Measurements from ENCODE around the gene ZNF621. TPM values are rescaled to one million over a fixed set of nuclear protein-coding genes. Genes with fewer than 3 reads are reported as not detected.

ZNF621 gene
- total and polyA plus RNA-seq, 9 of the 15 experiments (the other 6 are each of a cell fraction or from before 2014, with no cell fraction given): 4.7 to 28.9 (median 20.6) TPM

DNA sequence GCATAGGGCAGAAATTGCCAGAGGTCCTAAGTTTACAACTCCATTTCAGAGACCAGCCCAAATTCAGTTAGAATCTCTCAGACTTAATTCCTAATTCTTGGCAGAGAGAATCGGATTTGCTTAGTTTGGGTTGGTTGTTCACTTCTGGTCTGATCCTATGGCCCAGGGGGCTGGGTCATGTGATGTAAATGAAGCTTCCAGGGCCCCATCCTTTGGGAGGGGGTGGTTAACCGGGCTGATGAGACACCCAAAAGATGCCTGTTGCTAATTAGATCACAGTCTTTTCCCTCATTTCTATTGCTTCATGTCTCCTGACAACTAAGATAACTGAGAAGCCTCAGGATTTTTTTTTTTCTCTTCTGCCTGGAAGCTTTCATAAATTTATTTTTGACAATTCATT is 30.1 kb upstream of the ZNF621 start:
- BruUV-seq (replicated peaks): no TSS peak
- Histone ChIP-seq H3K27me3 (ENCODE audit: control insufficient read depth in 2 of 2, insufficient read depth in 2 of 2, low read length in 2 of 2) (0 out of 5 replicates have a peak, but pooled peaks cover 0 to 3% of the 10 kb centered on the region in 2 experiments), H3K36me3 (ENCODE audit: control insufficient read depth, insufficient read depth, low read length) (no peaks in the 10 kb centered on the region), H3K9ac (ENCODE audit: insufficient read depth in 1 of 2, low read depth in 2 of 2, low read length in 2 of 2) (no peak overlapping the region), H4K20me1 (replicated peaks; ENCODE audit: control insufficient read depth, insufficient read depth, low read length) (no peaks in the 10 kb centered on the region), H3K4me3 (no peak overlapping the region), H3K4me1 (replicated peaks in 1 of 2; ENCODE audit: control insufficient read depth in 2 of 2, insufficient read depth in 2 of 2, low read length in 2 of 2) (no peaks in the 10 kb centered on the region), H3K27ac (ENCODE audit: extremely low read depth, low read depth, low read length) (no peak overlapping the region), H3K79me2 (ENCODE audit: control insufficient read depth, insufficient read depth, low read length) (no peaks in the 10 kb centered on the region), H3K4me2 (ENCODE audit: insufficient read depth, low read length) (no peak overlapping the region), H3K9me1 (ENCODE audit: control insufficient read depth, insufficient read depth, low read length) (no peaks in the 10 kb centered on the region), H2AFZ (ENCODE audit: low read depth, low read length) (no peak overlapping the region), H3K9me3 (replicated peaks; ENCODE audit: control insufficient read depth, insufficient read depth, low read depth, low read length) (no peaks in the 10 kb centered on the region)
- in situ Hi-C loops (cut with MboI): no loop called here
- ChIA-PET POLR2A (interaction anchor here (0.6 to 2.9 kb wide), 8 partner anchors 11 to 48 kb away, joined by 3 to 19 read pairs (median 6); partner anchors contain the start of genes ZNF619, ZNF620 and ZNF621), CTCF (ENCODE audit: low intra/inter-chr PET ratio) (interaction anchor here (0.6 kb wide), 1 partner anchor 601 kb away, joined by 3 read pairs; no protein-coding TSS in a partner anchor)
- ATAC-seq (no peak), DNase-seq (ENCODE audit: extremely low read depth in 1 of 4, low spot score in 3 of 4) (no peak), FAIRE-seq (peak; percentile 51)
- TF ChIP-seq, protein P1, sequence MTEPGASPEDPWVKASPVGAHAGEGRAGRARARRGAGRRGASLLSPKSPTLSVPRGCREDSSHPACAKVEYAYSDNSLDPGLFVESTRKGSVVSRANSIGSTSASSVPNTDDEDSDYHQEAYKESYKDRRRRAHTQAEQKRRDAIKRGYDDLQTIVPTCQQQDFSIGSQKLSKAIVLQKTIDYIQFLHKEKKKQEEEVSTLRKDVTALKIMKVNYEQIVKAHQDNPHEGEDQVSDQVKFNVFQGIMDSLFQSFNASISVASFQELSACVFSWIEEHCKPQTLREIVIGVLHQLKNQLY (CRISPR knock-in tag; conservative IDR thresholded peaks at IDR 0.05): no peak
- TF ChIP-seq, protein P2, sequence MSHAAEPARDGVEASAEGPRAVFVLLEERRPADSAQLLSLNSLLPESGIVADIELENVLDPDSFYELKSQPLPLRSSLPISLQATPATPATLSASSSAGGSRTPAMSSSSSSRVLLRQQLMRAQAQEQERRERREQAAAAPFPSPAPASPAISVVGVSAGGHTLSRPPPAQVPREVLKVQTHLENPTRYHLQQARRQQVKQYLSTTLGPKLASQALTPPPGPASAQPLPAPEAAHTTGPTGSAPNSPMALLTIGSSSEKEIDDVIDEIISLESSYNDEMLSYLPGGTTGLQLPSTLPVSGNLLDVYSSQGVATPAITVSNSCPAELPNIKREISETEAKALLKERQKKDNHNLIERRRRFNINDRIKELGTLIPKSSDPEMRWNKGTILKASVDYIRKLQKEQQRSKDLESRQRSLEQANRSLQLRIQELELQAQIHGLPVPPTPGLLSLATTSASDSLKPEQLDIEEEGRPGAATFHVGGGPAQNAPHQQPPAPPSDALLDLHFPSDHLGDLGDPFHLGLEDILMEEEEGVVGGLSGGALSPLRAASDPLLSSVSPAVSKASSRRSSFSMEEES (CRISPR knock-in tag; IDR thresholded peaks at IDR 0.05): peak; percentile 26
- intact Hi-C loops (cut with micrococcal nuclease): no loop called here
- 0% methylated on average over 2 of the region's 2 CpGs for WGBS (ENCODE audit: insufficient coverage, low coverage, missing lambda C conversion rate)
